Smooth muscle cell (in vitro differentiated cells): ENCODE measurements around the gene HPS5. TPM values are rescaled to one million over a fixed set of nuclear protein-coding genes. Genes with fewer than 3 reads are reported as not detected.

Experiments
- DNase-seq: peaks from one replicate; lab custom pipeline; 2025; ENCODE audit not compliant: unreplicated experiment; lab: John Stamatoyannopoulos, UW
- H2AFZ ChIP-seq: fragments of 200-600 bp; sonication (generic); 2 replicates; pipeline ENCODE4 v1.6.0; 2016; ENCODE audit warnings: antibody characterized with exemption, low read depth, mild to moderate bottlenecking
- H3F3A ChIP-seq: fragments of 200-600 bp; sonication (generic); 2 replicates; pipeline ENCODE4 v1.6.0; 2017; ENCODE audit warnings: antibody characterized with exemption, low read depth
- H3K27ac ChIP-seq: fragments of 200-600 bp; sonication (generic); 2 replicates; pipeline ENCODE4 v1.5.1; 2016; ENCODE audit warnings: low read depth, mild to moderate bottlenecking
- H3K27me3 ChIP-seq: fragments of 200-600 bp; sonication (generic); 2 replicates; pipeline ENCODE4 v1.6.1; 2016; ENCODE audit warnings: low read depth, mild to moderate bottlenecking
- H3K36me3 ChIP-seq: fragments of 200-600 bp; sonication (generic); 2 replicates; pipeline ENCODE4 v1.5.1; 2016; ENCODE audit warnings: low read depth
- H3K4me1 ChIP-seq: fragments of 200-600 bp; sonication (generic); 2 replicates; pipeline ENCODE4 v1.5.1; 2016; ENCODE audit warnings: low read depth
- H3K4me2 ChIP-seq: fragments of 200-600 bp; sonication (generic); 2 replicates; pipeline ENCODE4 v1.6.0; 2016; ENCODE audit warnings: mild to moderate bottlenecking
- H3K4me3 ChIP-seq: fragments of 200-600 bp; sonication (generic); 2 replicates; pipeline ENCODE4 v1.5.1; 2016; ENCODE audit warnings: mild to moderate bottlenecking
- H3K79me2 ChIP-seq: fragments of 200-600 bp; sonication (generic); 2 replicates; pipeline ENCODE4 v1.6.0; 2016; ENCODE audit warnings: low read depth, mild to moderate bottlenecking
- H3K9ac ChIP-seq: fragments of 200-600 bp; sonication (generic); 2 replicates; pipeline ENCODE4 v1.6.0; 2016; ENCODE audit warnings: low read depth
- H3K9me3 ChIP-seq: fragments of 200-600 bp; sonication (generic); replicated peaks from 2 replicates; pipeline ENCODE4 v1.5.1; 2016; ENCODE audit warnings: low read depth
- H4K20me1 ChIP-seq: fragments of 200-600 bp; sonication (generic); 2 replicates; pipeline ENCODE4 v1.6.0; 2016; ENCODE audit warnings: low read depth
- CTCF ChIP-seq: fragments of 200-600 bp; sonication (generic); IDR thresholded peaks from 2 replicates; pipeline ENCODE4 v1.5.1; 2017; ENCODE audit warnings: borderline replicate concordance, mild to moderate bottlenecking, antibody characterized with exemption; ENCODE audit not compliant: insufficient read depth, poor library complexity, severe bottlenecking
- WGBS: methylation state at CpG from one replicate; pipeline ENCODE4 v1.1.7; 2016; ENCODE audit warnings: low lambda C conversion rate; 5-methylcytosine and 5-hydroxymethylcytosine counted together
- polyA plus RNA-seq: library from polyadenylated mRNA; unstranded; fragments of >200 nt; fragmentation: Nextera tagmentation; extraction: Ambion mirVana; gene quantifications from 2 replicates; pipeline ENCODE4 v1.2.1, GENCODE V29; 2016
- total RNA-seq: library from RNA; depleted of rRNA; stranded (reverse); fragments of >200 nt; gene quantifications from 2 replicates; pipeline ENCODE4 v1.2.3, GENCODE V29; 2014

Gene HPS5
- total and polyA plus RNA-seq, 2 experiments from 2014 or later = 7.4 to 13.1 TPM

GRCh38 chr11:18235394-18236334 lies 86.3 kb downstream of the HPS5 start:
- 75% methylated on average over 8 of the region's 8 CpGs for WGBS
- Histone ChIP-seq H3K4me3 (no peak overlapping the region), H3K9me3 (no peaks in the 10 kb centered on the region), H3K27ac (no peak overlapping the region), H3K36me3 (no peaks in the 10 kb centered on the region), H3F3A (no peaks in the 10 kb centered on the region), H2AFZ (no peak overlapping the region), H3K4me1 (no peaks in the 10 kb centered on the region), H3K79me2 (no peaks in the 10 kb centered on the region), H3K4me2 (no peak overlapping the region), H3K9ac (no peak overlapping the region), H4K20me1 (no peaks in the 10 kb centered on the region), H3K27me3 (peaks cover 32% of the 10 kb centered on the region)
- DNase-seq = no peak
- no peak for TF ChIP-seq CTCF

- no peak overlapping the region for H3K9ac ChIP-seq
- no peak for DNase-seq
- H3K27me3 ChIP-seq = peaks cover 17% of the 10 kb centered on the region
- H3K36me3 ChIP-seq = no peaks in the 10 kb centered on the region
- H3K9me3 ChIP-seq = no peaks in the 10 kb centered on the region
- no peaks in the 10 kb centered on the region for H3K4me1 ChIP-seq
- H4K20me1 ChIP-seq = no peaks in the 10 kb centered on the region
- TF ChIP-seq CTCF = no peak
- no peak overlapping the region for H3K4me2 ChIP-seq
- H3K27ac ChIP-seq = no peak overlapping the region
- H2AFZ ChIP-seq = no peak overlapping the region
- H3F3A ChIP-seq = no peaks in the 10 kb centered on the region
- no peak overlapping the region for H3K4me3 ChIP-seq
- no peaks in the 10 kb centered on the region for H3K79me2 ChIP-seq
- WGBS = 88% methylated on average over 4 of the region's 4 CpGs
Measured at GRCh38 chr11:18233912-18234311, 88.0 kb downstream of the HPS5 start.

- Histone ChIP-seq H3K4me3 (no peak overlapping the region), H3K4me2 (no peak overlapping the region), H3K36me3 (no peaks in the 10 kb centered on the region), H3K4me1 (no peaks in the 10 kb centered on the region), H3K9ac (no peak overlapping the region), H3K27ac (no peak overlapping the region), H3K79me2 (no peaks in the 10 kb centered on the region), H3K27me3 (no peaks in the 10 kb centered on the region), H2AFZ (no peak overlapping the region), H3K9me3 (no peaks in the 10 kb centered on the region), H3F3A (no peaks in the 10 kb centered on the region), H4K20me1 (no peaks in the 10 kb centered on the region)
- TF ChIP-seq CTCF = no peak
- WGBS = 88% methylated on average over 2 of the region's 2 CpGs
- DNase-seq = no peak
Measured at GRCh38 chr11:18230859-18231258, 91.1 kb downstream of the HPS5 start.
